ENCODE measurements around the gene CCNL2. TPM values are rescaled to one million over a fixed set of nuclear protein-coding genes. Genes with fewer than 3 reads are reported as not detected.
"Not testable (repeated sequence)": the region's sequence is repeated elsewhere in the genome, so short reads cannot be mapped to it uniquely, and the experiment has no call there.

Gene CCNL2
- polyA plus RNA-seq, 12 donors: 116 to 262 (median 151) TPM; not detected in 1

DNA sequence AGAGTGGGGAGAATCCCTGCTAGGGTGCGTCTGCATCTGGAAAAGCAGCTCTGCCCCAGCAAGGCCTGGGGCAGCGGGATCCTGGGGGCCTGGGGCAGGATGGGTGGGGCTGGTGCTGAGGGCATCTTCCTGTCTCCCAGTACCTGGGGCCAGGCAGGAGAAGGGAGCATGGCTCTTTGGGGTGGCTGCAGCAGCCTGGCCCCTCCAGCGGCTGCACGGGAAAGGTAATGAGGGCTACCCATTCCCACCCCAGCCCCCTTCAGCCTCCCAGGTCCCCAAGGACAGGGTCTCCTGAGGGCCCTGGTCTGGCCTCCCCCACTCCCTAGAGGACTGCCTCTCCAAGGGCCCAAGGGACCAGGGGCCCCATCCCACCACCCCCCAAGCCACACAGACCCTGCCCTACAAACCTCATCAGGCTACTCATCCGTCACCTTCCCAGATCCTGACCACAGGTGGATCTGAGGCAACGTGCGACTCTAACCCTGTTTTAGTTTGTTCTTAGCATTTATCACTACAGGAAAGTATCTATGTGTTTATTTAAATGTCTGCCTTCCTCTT, 22.9 kb upstream of the CCNL2 start:
- no peak for DNase-seq

DNA sequence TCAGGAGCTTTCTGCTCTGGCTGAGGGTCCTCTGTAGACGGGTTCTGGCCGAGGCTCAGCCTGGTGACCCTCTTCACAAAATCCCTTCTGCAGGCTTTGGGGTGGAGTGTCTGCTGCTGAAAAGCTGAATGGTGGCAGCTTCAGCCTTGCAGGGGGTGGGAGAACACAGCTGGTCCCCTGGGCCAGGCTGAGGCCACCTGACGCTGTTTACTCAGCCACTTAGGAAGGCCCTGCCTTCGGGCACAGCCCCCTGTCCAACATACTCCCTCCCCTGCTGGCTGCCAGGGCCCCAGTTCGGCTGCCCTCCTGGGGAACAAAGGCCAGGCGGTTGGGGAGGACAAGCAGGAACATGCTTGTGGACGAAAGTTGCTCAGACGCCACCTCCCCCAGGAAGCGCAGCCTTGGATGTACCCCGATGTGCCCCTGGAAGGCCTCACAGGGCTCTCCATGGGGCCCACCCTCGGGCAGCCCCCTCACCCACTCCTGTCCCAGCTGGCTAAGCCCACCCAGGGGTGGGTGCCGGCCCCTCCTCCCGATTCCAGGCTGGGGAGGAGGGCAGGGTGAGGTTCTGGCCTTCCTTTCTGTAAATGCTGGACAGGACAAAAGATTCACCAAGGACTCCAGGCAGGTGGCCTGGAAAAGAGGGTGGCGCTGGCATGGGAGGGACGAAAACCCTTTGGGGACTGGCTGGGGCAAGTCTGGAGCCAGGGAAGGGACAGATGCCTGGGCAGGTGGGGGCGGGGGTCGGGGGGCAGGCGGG, 22.2 kb upstream of the CCNL2 start, which contains the start of gene ANKRD65:
TSS of gene ANKRD65 (minus strand) at position 130 of the 760 bp plus-strand sequence. CDS start 271 bp downstream, outside the sequence.
- DNase-seq: no peak

DNA sequence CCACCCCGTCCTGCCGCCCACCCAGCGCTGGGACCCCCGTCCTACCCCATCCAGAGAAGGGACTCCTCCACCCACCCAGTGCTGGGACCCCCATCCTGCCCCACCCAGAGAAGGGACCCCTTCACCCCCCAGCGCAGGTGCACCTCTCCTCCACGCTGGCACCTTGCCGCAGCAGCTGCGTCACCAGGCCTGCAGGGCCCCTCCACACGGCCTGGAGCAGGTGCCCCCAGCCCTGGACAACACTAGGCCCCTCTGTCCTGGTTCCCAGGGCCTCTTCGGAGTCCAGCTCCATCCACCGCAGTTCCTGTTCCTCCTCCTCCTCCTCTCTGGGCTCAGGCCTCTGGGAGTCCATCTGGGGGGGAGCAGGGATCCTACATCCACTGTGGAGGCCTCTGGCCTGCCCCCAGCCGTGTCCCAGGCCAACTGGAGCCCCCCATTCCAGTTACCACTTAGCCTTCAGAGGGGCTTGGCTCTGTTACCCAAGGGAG, 21.6 kb upstream of the CCNL2 start:
- DNase-seq: no peak

DNA sequence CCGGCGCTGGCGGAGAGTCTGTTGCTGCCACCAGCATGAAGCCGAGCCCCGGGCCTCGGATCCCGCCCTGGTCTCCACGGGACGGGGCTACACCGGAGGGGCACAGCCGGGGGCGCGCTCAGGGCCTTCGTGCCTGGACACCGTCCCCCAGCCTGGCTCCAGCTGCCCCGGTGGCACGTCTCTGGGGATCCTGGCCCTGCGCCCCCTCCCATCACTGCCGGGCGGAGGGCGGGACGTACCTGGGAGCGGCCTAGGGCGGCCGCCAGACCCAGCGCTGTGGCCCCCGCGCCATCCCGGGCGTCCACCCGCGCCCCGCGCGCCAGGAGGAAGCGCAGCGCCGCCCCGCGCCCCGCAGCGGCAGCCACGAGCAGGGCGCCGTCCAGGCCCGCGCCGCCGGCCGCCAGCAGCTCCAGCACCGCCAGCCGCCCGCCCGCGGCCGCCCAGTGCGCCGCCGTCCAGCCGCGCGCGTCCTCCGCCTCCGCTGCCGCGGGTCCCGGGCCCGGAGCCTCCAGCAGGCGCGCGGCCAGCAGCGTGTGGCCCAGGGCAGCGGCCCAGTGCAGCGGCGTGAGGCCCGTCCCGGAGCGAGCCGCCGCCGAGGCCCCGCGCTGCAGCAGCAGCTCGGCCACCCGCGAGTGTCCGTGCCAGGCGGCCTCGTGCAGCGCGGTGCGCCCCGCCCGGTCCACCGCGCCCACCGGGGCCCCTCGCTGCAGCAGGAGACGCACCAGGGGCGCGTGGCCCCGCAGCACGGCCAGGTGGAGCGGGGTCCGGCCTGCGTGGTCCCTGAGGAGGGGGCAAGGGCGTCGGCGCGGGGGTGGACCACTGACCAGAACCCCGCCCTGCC, 20.9 kb upstream of the CCNL2 start:
- DNase-seq: no peak

DNA sequence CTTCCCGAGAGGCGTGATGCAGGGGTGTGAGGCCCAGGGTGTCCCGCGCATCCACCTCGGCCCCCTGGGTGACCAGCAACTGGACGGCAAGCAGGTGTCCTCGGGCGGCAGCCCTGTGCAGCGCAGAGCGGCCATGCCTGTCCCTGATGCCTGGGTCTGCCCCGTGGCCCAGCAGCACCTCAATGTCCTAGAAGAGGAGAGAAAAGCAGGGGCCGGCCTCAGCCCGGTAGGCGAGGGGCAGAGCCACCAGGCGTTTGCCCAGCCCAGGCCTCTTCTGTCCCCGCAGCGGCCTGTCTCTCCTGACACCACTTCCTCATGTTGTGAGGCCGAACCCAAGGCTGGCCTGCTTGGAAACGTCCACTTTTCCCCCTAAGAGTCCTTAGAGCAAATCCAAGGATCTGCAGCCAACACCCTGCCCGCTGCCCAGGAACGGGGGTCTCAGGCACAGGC, 20.3 kb upstream of the CCNL2 start:
- no peak for DNase-seq

DNA sequence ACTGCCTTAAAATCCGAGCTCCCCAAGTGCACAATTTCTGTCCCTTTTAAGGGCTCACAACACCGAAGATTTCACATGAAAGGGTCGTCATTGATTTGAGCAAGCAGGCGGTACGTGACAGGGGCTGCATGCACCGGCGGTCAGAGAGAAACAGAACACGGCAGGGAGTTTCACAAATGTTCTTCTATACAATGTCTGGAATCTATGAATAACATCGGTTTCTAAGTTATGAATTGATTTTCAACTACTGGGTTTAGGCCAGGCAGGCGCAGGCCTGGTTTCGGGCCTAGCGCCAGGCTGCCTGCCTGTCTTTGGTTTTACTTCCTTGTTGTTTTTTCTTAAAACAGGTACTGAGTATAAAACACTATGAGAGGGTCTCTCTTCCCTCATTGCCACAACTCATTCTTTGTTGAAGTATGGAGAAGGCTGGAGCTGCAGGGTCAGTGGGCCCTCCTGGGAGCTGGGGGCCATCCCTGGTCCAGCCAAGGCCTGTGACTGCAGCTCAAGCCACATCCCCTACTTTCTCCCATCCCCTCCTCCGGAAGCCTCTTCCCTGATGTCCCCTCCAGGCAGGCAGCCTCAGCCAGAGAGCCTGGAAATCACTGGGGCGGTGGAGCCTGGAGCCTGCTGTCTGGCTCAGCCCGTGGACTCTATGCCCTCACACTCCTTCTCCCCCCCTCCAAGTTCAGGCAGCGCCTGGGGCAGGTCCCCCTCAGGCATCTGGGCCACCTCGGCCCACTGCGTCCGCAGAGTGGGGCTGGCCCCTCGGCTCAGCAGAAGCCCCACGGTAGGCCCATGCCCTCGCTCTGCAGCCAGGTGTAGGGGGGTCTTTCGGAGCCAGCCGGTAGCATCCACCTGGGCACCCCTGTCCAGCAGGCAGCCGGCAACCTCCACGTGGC, 19.6 kb upstream of the CCNL2 start:
- DNase-seq: no peak

DNA sequence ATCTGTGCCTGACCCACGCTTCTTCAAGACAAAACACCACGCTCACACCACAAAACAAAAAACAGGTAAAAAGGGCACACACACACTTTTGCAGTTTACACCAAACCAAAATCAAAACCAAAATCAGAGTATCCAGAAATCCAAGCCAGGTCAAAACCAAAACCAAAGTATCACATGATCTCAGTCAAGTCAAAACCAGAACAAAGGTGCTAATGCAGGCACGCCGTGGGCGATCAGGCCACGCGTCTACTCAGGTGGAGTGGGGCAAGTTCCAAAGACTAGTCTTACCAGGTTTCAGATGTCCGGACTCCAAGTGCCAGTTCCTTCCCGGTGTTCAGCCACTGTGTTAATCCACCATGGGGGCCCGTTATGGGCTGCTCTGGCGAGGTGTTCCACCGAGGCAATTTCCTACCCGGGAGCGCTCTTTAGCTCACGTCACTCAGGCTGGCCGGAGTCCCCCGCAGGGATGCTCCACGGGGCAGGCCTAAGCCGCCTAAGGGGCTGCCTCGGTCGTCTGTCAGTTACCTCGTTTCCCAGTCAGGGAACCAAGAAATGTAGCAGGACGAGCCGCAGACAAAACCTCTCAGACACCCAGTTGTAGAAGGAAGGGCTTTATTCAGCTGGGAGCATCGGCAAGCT, 18.8 kb upstream of the CCNL2 start:
- not testable (repeated sequence) for DNase-seq

DNA sequence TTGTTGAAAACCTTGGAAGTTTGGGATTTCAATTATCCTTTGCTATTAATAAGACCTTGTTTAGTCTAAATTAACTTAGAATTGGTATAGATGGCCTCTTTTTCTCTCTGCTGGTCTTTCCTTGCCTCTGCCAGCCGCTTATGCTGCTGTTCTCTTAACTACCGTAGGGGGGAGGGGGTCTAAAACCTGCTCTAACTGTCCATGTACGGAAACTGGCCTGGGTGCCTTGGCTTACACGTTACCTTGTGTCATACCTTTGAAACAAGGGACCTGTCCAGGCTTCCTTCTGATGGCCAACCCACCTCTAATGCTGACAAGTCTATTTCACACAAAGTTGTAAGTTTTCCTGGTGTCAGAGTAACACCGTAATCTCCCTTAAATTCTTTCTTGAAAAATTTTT, 18.3 kb upstream of the CCNL2 start:
- not testable (repeated sequence) for DNase-seq

DNA sequence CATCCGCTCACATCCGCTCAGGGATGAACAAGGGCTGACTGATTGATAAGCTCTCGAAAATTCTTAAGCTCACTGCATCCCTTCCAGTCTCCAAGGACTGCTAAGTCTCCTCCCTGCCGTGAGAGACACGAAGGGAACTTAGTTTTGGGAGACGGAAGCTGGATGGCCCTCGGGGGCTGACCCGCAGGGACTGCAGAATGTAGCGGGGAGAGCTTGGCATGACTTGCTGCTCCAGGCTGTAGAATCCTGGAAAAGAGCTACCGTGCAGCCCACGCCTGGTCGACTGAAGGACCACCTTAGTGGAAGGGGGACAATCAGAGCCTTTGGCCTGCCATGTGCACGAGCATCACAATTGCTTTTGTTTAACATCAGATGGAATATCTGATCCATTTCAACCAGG, 16.6 kb upstream of the CCNL2 start:
- DNase-seq: no peak

DNA sequence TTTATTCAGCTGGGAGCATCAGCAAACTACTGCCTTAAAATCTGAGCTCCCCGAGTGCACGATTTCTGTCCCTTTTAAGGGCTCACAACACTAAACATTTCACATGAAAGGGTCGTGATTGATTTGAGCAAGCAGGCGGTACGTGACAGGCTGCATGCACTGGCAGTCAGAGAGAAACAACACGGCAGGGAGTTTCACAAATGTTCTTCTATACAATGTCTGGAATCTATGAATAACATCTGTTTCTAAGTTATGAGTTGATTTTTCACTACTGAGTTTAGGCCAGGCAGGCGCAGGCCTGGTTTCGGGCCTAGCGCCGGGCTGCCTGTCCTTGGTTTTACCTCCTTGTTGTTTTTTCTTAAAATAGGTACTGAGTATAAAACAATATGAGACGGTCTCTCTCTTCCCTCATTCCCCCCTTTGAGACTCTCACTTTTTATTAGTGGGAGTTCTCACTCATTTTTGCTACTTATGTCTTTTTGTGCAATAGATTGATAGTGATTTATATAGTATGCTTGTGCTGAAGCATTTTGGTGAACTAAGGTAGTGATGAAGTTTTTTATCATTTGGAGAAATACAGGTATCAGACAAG, 13.3 kb upstream of the CCNL2 start:
- not testable (repeated sequence) for DNase-seq

DNA sequence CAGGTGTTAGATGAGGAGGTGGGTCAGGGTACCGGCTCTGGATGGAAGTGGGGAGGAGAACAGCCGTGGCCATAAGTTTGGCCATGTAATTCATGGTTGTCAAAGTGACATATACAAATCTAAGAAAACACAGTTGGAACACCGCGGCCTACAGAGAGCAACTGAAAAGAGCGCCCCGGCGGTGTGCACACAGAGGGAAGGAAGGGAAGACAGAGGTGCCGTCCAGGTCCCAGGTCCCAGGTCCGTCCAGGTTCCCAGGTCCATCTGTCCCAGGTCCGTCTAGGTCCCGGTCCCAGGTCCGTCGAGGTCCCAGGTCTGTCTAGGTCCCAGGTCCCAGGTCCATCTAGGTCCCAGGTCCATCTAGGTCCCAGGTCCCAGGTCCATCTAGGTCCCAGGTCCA, 12.5 kb upstream of the CCNL2 start:
- no peak for DNase-seq

DNA sequence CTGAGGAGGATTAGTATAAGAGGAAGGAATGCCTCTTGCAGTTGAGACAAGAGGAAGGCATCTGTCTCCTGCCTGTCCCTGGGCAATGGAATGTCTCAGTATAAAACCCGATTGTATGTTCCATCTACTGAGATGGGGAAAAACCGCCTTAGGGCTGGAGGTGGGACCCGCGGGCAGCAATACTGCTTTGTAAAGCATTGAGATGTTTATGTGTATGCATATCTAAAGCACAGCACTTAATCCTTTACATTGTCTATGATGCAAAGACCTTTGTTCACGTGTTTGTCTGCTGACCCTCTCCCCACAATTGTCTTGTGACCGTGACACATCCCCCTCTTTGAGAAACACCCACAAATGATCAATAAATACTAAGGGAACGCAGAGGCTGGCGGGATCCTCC, 11.1 kb upstream of the CCNL2 start:
- not testable (repeated sequence) for DNase-seq

DNA sequence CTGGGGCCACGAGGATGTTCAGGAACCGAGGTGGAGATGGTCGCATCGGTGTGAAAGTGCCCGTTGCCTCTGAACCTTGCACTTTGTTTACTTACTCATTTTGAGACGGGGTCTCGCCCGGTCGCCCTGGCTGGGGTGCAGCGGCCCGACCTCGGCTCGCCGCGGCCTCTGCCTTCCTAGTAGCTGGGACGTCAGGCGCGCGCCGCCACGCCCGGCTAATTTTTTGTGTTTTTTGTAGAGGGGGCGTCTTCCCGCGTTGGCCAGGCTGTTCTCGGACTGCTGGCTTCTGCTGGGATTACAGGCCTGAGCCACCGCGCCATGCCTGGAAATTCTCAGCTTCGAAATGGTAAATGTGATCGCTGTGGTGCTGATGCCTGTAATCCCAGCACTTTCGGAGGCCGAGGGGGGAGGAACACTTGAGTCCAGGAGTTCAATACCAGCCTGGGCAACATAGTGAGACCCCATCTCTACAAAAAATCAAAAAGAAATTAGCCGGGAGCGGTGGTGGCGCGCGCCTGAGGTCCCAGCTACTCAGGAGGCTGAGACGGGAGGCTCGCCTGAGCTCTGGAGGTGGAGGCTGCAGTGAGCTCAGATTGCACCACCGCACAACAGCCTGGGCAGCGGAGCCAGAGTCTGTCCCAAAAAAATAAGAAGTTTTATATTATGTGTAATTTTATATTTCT, 8.6 kb upstream of the CCNL2 start:
- DNase-seq: no peak

DNA sequence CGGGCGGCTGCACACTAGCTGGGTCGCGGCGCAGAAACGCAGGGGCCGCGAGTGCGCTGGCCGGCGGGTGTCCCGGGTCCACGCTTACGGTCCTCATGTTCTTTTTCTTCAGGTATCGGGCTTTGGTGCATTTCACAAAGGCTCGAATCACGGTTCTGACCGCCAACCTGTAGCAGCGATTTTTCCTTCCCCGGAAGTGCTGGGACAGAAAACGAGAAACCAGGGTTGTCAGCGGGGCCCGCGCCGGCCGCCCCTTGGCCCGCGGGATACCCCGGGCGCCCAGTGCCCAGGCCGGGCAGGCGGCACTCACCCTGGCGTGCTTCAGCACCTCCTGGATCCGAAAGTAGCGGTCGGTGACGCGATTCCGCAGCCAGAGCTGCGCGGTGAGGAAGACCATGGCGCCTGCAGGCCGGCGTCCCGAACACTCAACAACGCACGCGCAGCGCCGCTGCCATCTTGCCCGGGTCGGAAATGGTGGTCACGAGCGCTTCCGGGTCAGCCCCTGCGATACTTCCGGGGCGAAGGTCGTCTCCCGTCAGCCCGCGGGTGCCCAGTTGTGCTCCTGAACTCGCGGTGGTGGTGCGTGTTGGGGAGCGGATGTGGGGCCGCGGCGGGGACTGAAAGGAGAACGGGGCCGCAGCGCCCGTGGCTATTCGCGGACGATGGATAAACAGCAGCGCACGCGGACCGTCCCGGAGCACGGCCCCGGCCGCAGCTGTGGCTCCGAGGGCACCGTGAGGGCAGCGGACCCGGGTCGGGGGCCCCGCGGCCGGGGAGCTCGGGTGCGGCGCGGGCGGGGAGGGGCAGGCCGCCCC, 7.9 kb upstream of the CCNL2 start, which contains the start of gene MRPL20:
TSS of gene MRPL20 (minus strand) at position 473 of the 815 bp plus-strand sequence. CDS start at position 397, 76 bp downstream.
- DNase-seq: peak; percentile 95

DNA sequence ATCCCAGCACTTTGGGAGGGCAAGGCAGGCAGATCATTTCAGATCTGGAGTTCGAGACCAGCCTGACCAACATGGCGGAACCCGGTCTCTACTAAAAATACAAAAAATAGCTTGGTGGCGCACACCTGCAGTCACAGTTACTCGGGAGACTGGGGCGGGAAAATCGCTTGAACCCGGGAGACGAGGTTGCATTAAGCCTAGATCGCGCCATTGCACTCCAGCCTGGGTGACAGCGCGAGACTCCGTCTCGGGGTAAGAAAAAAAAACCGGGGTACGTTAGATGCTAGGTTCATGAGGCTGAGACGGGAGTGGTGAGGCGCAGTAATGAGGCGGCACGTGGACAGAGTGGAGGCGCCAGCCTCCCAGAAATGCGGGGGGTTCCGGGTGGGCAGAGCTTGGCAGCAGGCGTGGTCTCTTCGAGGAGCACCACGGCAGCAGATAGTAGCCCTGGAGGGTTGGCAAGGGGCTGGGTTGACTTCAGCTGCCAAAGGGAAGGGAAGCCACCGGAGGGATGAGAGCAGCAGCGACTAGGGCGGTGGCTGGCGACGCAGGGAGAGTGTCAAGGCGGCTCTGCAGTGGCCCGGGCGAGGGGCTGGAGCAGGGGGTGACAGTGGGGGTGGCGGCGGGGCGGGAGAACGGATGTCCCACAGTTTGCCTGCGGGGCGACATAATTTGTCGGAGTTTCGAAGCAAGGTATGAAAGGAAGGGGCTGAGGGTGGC, 7.1 kb upstream of the CCNL2 start:
- DNase-seq: no peak

DNA sequence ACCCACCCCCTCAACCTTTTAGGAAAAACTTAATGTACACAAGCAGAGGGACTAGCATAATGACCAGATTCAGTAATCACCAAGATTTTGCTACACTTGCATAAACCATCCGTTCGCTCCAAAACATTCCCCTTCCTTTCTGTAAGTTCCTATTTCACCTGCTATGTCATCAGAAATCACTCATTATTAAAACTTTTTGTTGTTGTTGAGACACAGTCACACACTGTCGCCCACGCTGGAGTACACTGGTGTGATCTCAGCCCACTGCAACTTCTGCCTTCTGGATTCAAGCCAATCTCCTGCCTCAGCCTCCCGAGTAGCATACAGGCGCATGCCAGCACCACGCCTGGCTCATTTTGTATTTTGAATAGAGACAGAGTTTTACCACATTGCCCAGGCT, 4.5 kb upstream of the CCNL2 start:
- DNase-seq: no peak

DNA sequence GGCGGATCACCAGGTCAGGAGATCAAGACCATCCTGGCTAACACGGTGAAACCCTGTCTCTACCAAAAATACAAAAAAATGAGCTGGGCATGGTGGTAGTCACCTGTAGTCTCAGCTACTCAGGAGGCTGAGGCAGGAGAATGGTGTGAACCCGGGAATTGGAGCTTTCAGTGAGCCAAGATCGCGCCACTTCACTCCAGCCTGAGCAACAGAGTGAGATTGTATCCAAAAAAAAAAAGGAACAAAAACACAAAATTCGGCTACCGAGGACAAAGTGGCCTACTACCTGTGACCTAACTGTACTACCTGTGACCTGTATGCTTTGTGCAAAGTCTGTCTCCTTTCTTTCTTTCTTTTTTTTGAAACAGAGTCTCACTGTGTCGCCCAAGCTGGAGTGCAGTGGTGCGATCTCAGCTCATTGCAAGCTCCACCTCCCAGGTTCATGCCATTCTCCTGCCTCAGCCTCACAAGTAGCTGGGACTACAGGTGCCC, 3.8 kb upstream of the CCNL2 start:
- DNase-seq: not testable (repeated sequence)
